ENCODE measurements around the gene LTO1. TPM values are rescaled to one million over a fixed set of nuclear protein-coding genes. Genes with fewer than 3 reads are reported as not detected.

Gene LTO1
- total and polyA plus RNA-seq, 2 of the 13 experiments (the other 11 are each of a cell fraction or from before 2014, with no cell fraction given) = 11.8 to 15.0 TPM

DNA sequence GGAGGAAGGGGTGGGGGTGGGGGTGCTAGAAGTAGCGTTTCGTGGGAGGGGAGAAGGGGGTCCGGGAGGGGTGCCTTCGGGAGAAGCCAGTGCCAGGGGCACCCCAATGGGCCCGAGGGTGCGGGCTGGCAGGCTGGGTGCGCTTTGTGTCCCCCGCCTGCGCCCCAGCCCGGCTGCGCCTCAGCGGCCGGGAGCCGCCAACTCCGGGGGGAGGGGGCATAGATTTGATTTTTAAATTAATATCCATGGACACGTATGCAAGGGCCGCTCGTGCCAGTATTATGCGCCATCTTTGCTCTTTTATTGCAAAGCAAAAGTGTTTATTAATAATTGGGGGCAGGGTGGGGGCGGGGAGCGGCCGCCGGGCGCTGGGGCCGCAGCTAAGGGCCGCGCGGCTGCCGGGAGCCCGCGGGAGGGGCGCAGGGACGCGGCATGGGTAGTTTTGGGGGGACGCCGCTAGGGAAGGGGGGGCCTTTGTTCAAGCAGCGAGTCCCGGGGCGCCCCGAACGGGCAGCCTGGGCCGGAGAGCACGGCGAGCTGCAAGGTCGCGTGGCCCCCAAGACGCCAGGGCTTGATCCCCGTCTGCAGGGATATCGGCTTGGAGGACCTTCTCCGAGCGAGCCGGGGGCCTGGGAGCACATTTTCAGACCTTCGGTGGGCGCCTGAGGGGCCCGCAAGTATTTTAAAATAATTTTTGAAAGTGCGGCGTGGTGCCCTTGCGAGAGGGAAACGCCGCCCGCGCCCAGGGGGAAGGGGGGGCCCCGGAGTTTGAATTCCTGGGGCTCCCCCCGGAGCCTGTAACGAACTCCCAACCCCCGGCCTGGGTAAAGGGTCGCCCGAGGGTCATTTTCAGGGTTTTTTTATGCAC lies 33.2 kb downstream of the LTO1 start:
- Histone ChIP-seq H3K9me3 (ENCODE audit: low read length) (no peaks in the 10 kb centered on the region), H3K36me3 (replicated peaks in 1 of 2; ENCODE audit: control insufficient read depth in 1 of 2, insufficient read depth in 2 of 2, low read length in 2 of 2) (peaks cover 16 to 28% of the 10 kb centered on the region in 2 experiments; a peak in 4 of 5 replicates), H3K79me2 (ENCODE audit: insufficient read depth, low read length) (peaks cover 30% of the 10 kb centered on the region), H3K27me3 (ENCODE audit: control insufficient read depth in 1 of 2, insufficient read depth in 2 of 2, low read length in 2 of 2) (peaks cover 0 to 5% of the 10 kb centered on the region in 2 experiments; a peak in 1 of 5 replicates), H2AFZ (ENCODE audit: low read length) (no peak overlapping the region), H3K4me1 (ENCODE audit: insufficient read depth, low read length) (peaks cover 27% of the 10 kb centered on the region), H3K9ac (ENCODE audit: insufficient read depth, low read depth, low read length) (peak overlapping the region; percentile 95), H3K4me3 (replicated peaks in 1 of 3; ENCODE audit: insufficient read depth in 1 of 3, low read depth in 2 of 3, low read length in 3 of 3) (peak overlapping the region; percentile 86 to 99 (median 94)), H4K20me1 (ENCODE audit: insufficient read depth, low read length) (peaks cover 30% of the 10 kb centered on the region), H3K4me2 (ENCODE audit: low read depth, low read length) (peak overlapping the region; percentile 58), H3K27ac (ENCODE audit: extremely low read length, insufficient read depth, low read length) (peak overlapping the region; percentile 87)
- DNase-seq (ENCODE audit: low spot score) = no peak
- no peak for ATAC-seq
- FAIRE-seq = no peak
- intact Hi-C loops (cut with micrococcal nuclease; ENCODE audit: unreplicated experiment) = loop anchor here (2.0 to 10.0 kb wide), 5 partner anchors 147 to 537 kb away; no protein-coding TSS in a partner anchor
- POLR2A ChIA-PET = interaction anchor here (1.0 to 5.5 kb wide), 7 partner anchors 16 to 539 kb away, joined by 3 to 40 read pairs (median 3); partner anchors contain the start of gene LTO1
- no TSS peak for BruUV-seq (replicated peaks)
- CTCF ChIA-PET (ENCODE audit: low intra/inter-chr PET ratio, low total read pairs) = interaction anchor here (2.0 to 4.1 kb wide), 2 partner anchors 29 to 510 kb away, joined by 9 to 26 read pairs; no protein-coding TSS in a partner anchor
- WGBS (ENCODE audit: low lambda C conversion rate) = 2% methylated on average over 34 of the region's 68 CpGs
- in situ Hi-C loops (cut with HindIII; ENCODE audit: extremely low pct_ligation_motif_present, low pct_unique_long_range_greater_than_20kb) = loop anchor here (5.0 to 25.0 kb wide), 3 partner anchors 205 to 350 kb away; partner anchors contain the start of gene MYEOV
- TF ChIP-seq ZSCAN20 (CRISPR knock-in tag; IDR thresholded peaks at IDR 0.05; ENCODE audit: borderline replicate concordance) (no peak), ZNF619 (CRISPR knock-in tag; IDR thresholded peaks at IDR 0.05) (no peak), HCFC1 (IDR thresholded peaks at IDR 0.05; ENCODE audit: low read depth, low read length) (no peak), NKX3-1 (CRISPR knock-in tag; IDR thresholded peaks at IDR 0.05) (no peak), RCOR2 (CRISPR knock-in tag; IDR thresholded peaks at IDR 0.05) (no peak), GABPB1 (CRISPR knock-in tag; IDR thresholded peaks at IDR 0.05) (peak; percentile 29; the same call in 1 of the 2 replicates), PHF20 (CRISPR knock-in tag; IDR thresholded peaks at IDR 0.05) (no peak), ZNF777 (CRISPR knock-in tag; IDR thresholded peaks at IDR 0.05) (no peak), ZNF781 (CRISPR knock-in tag; IDR thresholded peaks at IDR 0.05; ENCODE audit: borderline replicate concordance, not compliant biosample characterization) (no peak), ZNF644 (CRISPR knock-in tag; IDR thresholded peaks at IDR 0.05; ENCODE audit: low read depth) (no peak), ETV5 (CRISPR knock-in tag; IDR thresholded peaks at IDR 0.05; ENCODE audit: borderline replicate concordance) (no peak), ZSCAN25 (CRISPR knock-in tag; IDR thresholded peaks at IDR 0.05) (no peak), RBFOX2 (IDR thresholded peaks at IDR 0.05; ENCODE audit: low read depth, low read length) (peak; percentile 49; the same call in 1 of the 2 replicates), ZNF234 (CRISPR knock-in tag; conservative IDR thresholded peaks at IDR 0.05) (0 out of 2 replicates have a peak, but pooled peaks have one; percentile 28)
- TF ChIP-seq, protein P1, sequence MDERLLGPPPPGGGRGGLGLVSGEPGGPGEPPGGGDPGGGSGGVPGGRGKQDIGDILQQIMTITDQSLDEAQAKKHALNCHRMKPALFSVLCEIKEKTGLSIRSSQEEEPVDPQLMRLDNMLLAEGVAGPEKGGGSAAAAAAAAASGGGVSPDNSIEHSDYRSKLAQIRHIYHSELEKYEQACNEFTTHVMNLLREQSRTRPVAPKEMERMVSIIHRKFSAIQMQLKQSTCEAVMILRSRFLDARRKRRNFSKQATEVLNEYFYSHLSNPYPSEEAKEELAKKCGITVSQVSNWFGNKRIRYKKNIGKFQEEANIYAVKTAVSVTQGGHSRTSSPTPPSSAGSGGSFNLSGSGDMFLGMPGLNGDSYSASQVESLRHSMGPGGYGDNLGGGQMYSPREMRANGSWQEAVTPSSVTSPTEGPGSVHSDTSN (CRISPR knock-in tag; IDR thresholded peaks at IDR 0.05) = no peak
- TF ChIP-seq, protein P2, sequence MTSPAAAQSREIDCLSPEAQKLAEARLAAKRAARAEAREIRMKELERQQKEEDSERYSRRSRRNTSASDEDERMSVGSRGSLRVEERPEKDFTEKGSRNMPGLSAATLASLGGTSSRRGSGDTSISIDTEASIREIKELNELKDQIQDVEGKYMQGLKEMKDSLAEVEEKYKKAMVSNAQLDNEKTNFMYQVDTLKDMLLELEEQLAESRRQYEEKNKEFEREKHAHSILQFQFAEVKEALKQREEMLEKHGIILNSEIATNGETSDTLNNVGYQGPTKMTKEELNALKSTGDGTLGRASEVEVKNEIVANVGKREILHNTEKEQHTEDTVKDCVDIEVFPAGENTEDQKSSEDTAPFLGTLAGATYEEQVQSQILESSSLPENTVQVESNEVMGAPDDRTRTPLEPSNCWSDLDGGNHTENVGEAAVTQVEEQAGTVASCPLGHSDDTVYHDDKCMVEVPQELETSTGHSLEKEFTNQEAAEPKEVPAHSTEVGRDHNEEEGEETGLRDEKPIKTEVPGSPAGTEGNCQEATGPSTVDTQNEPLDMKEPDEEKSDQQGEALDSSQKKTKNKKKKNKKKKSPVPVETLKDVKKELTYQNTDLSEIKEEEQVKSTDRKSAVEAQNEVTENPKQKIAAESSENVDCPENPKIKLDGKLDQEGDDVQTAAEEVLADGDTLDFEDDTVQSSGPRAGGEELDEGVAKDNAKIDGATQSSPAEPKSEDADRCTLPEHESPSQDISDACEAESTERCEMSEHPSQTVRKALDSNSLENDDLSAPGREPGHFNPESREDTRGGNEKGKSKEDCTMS (CRISPR knock-in tag; conservative IDR thresholded peaks at IDR 0.05) = no peak
- TF ChIP-seq, protein P3, sequence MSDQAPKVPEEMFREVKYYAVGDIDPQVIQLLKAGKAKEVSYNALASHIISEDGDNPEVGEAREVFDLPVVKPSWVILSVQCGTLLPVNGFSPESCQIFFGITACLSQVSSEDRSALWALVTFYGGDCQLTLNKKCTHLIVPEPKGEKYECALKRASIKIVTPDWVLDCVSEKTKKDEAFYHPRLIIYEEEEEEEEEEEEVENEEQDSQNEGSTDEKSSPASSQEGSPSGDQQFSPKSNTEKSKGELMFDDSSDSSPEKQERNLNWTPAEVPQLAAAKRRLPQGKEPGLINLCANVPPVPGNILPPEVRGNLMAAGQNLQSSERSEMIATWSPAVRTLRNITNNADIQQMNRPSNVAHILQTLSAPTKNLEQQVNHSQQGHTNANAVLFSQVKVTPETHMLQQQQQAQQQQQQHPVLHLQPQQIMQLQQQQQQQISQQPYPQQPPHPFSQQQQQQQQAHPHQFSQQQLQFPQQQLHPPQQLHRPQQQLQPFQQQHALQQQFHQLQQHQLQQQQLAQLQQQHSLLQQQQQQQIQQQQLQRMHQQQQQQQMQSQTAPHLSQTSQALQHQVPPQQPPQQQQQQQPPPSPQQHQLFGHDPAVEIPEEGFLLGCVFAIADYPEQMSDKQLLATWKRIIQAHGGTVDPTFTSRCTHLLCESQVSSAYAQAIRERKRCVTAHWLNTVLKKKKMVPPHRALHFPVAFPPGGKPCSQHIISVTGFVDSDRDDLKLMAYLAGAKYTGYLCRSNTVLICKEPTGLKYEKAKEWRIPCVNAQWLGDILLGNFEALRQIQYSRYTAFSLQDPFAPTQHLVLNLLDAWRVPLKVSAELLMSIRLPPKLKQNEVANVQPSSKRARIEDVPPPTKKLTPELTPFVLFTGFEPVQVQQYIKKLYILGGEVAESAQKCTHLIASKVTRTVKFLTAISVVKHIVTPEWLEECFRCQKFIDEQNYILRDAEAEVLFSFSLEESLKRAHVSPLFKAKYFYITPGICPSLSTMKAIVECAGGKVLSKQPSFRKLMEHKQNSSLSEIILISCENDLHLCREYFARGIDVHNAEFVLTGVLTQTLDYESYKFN (CRISPR knock-in tag; conservative IDR thresholded peaks at IDR 0.05) = no peak

Measured in HepG2 (cell line).